ENCODE results near the gene CLEC9A.
"Not testable (repeated sequence)": the region's sequence is repeated elsewhere in the genome, so short reads cannot be mapped to it uniquely, and the experiment has no call there.

CLEC9A gene

DNA sequence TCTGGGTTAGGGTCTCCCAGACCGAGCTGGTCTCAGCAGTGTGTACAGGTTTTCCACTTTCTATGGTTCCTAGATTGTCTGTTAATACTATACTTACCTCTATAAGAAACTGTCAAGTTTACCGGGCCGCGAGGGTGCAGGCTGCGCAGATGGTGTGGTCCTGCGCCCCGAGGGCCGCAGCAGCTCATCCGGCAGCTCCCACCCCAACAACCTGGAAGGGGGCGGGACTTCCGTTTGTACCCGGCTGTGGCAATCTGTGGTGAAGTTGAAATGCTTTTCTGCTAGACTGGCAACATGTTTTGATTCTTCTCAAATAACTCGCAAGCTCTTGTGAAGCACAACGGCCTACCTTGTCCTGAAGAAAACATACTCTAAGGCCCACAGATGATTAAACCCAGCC is at the start of gene CLEC9A:
TSS of gene CLEC9A (plus strand) at position 237 of the 400 bp plus-strand sequence. CDS start 22,006 bp downstream, outside the sequence.
- DNase-seq (ENCODE audit: low read depth in 2 of 3, low spot score in 2 of 3), result no peak

- DNase-seq (ENCODE audit: low read depth in 2 of 3, low spot score in 2 of 3), result no peak
These were observed 38.6 kb upstream of the CLEC9A start for GRCh38 chr12:9991876-9992275.

DNA sequence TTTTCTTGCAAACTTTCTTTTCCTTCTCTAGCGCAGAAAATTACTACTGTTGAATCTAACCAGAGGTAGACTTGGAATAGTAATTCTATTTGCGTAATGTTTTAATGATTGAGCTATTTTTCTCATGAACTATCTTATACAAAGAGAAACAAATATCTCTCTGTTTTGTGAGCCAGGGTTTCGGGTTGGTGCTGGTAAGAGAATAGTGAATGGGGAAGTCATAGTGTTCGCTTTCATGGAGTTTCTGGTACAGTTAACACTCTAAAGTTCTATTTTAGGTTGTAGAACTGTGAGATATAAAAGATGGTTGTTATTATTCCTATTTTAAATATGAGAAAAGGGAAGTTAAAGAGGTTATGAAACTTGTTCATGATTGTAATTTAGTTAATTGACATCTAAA is 38.2 kb upstream of the CLEC9A start:
- no peak for DNase-seq (ENCODE audit: low read depth in 2 of 3, low spot score in 2 of 3)

- DNase-seq (ENCODE audit: low read depth in 2 of 3, low spot score in 2 of 3), result no peak
These were observed 31.5 kb upstream of the CLEC9A start, which contains the start of gene CLEC1B for GRCh38 chr12:9999016-9999415. Gene CLEC1B (minus strand): TSS chr12:9999121. CDS start chr12:9999100, 21 bp downstream.

DNA sequence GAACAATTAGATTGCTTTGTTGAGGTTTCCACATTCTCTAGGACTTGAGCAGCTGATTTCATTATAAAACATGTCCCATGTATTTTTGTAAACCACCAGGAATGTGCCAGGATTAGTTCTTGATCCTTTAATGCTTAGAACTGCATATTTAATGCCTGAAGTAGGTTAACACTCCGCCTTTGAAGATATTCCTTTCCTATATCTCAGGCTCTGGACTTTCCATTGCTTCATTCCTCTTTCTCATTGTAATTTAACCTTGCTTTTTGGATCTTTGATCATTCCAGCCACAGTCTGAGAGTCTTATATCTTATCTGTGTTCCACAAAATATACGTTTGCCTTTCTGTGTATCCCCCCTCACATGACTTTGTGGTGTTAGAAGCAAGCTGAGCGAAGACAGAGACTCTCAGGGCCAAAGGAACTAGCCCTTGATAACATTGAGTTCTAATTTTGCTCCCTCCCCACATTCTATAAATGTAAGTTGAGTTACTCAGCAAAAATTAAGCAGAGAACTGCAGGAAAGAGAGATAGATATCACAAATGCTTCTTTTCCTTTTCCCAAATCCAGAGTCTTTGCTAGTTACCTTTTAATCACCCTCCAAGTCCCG is 29.2 kb upstream of the CLEC9A start:
- DNase-seq (ENCODE audit: low read depth in 2 of 3, low spot score in 2 of 3), result no peak

- no peak for DNase-seq (ENCODE audit: low read depth in 2 of 3, low spot score in 2 of 3)
These were observed 17.7 kb upstream of the CLEC9A start for GRCh38 chr12:10012630-10013330.

DNA sequence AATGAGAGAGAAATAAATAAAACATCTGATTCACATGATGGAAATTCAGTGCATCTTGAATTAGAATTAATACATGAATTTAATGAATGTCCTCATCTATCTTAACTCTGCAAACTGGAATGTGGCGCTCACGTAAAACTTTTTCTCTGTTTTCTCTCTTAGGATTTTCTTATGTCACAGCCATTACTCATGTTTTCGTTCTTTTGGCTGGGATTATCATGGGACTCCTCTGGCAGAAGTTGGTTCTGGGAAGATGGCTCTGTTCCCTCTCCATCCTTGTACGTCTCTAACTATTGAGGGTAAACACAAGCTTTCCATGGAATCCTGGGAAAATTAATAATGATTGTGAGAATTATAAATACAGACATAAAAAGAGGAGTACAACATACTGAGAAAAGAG is 15.0 kb upstream of the CLEC9A start:
- no peak for DNase-seq (ENCODE audit: low read depth in 2 of 3, low spot score in 2 of 3)

GRCh38 chr12:10016881-10017280 is 13.6 kb upstream of the CLEC9A start:
- DNase-seq (ENCODE audit: low read depth in 2 of 3, low spot score in 2 of 3), result no peak

DNA sequence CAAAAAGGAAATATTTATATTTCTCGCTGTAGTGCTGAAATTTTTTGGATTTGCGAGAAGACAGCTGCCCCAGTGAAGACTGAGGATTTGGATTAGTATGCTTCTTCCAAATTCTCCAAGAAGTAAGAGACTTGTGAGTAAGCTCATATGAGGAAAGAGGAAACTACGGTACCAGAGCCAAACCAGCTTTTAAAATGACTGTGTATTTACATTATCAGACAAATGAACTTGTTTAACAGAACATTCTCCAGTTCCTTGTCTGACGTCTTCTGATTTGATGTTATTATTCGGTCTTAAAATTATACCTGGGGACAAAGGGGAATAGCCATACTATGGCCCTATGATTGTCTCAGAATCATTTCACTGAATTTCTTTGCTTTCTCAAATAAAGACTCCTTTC is 12.1 kb upstream of the CLEC9A start:
- DNase-seq (ENCODE audit: low read depth in 2 of 3, low spot score in 2 of 3), result no peak

- no peak for DNase-seq (ENCODE audit: low read depth in 2 of 3, low spot score in 2 of 3)
These were observed 9.1 kb upstream of the CLEC9A start for GRCh38 chr12:10021342-10021741.

GRCh38 chr12:10025236-10025635 is 5.2 kb upstream of the CLEC9A start:
- DNase-seq (ENCODE audit: low read depth in 2 of 3, low spot score in 2 of 3), result no peak

GRCh38 chr12:10026666-10027065 is 3.8 kb upstream of the CLEC9A start:
- not testable (repeated sequence) for DNase-seq (ENCODE audit: low read depth in 2 of 3, low spot score in 2 of 3)

DNA sequence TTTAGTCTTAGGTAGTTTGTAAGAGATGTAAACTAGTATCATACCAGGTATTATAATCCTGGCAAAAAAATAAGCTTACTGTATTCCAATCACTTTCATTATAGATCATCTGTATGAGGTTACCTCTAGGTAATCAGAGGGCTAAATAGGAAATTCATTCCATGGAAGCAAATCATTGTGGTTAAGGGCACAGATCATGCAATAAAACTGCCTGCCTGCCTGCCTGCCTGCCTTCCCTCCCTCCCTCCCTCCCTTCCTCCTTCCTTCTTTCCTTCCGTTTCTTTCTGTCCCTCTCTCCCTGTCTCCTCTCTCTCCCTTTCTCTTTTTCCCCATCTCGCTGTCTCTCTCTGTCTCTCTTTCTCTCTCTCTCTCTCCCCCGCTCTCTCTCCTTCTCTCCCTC is 3.2 kb upstream of the CLEC9A start:
- DNase-seq (ENCODE audit: low read depth in 2 of 3, low spot score in 2 of 3), result no peak

GRCh38 chr12:10027721-10028120 is 2.8 kb upstream of the CLEC9A start:
- DNase-seq (ENCODE audit: low read depth in 2 of 3, low spot score in 2 of 3), result no peak

GRCh38 chr12:10031321-10031720 is 839 bp downstream of the CLEC9A start:
- no peak for DNase-seq (ENCODE audit: low read depth in 2 of 3, low spot score in 2 of 3)

DNA sequence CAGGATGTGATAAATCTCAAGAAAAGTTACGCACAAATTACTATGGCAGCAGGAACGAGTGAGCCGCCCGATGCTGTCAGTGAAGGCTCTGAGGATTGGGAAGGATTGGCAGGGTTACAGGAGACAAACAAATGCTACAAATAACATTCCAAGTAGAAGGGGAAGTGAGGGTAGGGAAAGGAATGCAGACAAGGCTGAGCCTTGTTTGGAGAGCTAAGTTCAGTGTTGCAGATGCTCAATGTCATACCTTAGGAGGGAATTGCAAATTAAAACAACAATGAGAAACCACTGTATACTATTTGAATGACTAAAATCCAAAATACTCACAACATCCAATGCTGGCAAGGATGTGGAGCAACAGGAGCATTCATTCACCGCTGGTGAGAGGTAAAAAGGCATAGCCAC is 1.3 kb downstream of the CLEC9A start:
- DNase-seq (ENCODE audit: low read depth in 2 of 3, low spot score in 2 of 3), result no peak

DNA sequence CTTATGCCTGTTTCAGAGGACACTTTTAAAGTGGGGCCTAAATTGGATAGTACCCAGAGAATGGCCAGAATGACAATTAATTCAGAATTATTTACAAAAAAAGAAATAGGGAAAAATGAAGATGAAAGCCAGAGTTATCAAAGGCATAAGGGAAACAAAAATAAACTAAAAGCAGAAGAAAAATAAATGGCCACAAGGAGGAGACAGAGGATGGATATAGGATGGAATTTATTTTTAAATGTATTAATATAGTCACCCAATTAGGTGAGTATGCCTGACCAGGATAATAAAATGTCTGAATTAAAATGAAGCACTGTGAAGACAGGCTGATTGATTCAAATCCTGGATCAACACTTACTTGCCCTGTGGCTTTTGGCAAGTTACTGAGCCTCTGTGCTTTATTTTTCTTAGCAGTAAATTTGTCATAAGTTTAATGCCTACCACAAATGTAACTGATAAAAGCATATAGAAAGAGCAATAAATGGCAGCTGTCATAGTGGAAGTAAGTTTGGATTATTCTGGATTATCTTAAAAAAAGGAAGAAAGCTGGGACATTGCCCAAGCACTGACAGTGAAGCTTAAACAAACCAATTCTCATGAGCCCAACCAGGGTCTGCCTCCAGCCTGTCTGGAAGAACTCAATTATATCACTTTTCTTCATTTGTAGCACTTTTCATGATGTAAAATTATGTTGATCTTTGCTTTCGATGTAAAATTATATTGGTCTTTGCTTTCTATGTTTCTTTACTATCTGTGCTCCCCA is 3.5 kb downstream of the CLEC9A start:
- no peak for DNase-seq (ENCODE audit: low read depth in 2 of 3, low spot score in 2 of 3)

GRCh38 chr12:10042167-10042566 is 11.7 kb downstream of the CLEC9A start:
- no peak for DNase-seq (ENCODE audit: low read depth in 2 of 3, low spot score in 2 of 3)

GRCh38 chr12:10048526-10048925 is 18.0 kb downstream of the CLEC9A start:
- DNase-seq (ENCODE audit: low read depth in 2 of 3, low spot score in 2 of 3), result no peak

GRCh38 chr12:10052193-10052913 is 21.9 kb downstream of the CLEC9A start:
- DNase-seq (ENCODE audit: low read depth in 2 of 3, low spot score in 2 of 3), result no peak

- DNase-seq (ENCODE audit: low read depth in 2 of 3, low spot score in 2 of 3), result no peak
These were observed 27.9 kb downstream of the CLEC9A start for GRCh38 chr12:10058387-10058786.

Measured in activated CD8-positive, alpha-beta memory T cell treated with anti-CD3 and anti-CD28 coated beads for 48 hours (primary cell).